BLaER1 (cell line): ENCODE measurements around the gene ARL4A.

Source experiments
- H3K27ac ChIP-seq: shearing (Covaris generic); formaldehyde crosslinking; 2 replicates; pipeline ENCODE4 v1.8.1; 2022
- H3K27me3 ChIP-seq: shearing (Covaris generic); formaldehyde crosslinking; 2 replicates; pipeline ENCODE4 v1.8.1; 2022
- H3K36me3 ChIP-seq: shearing (Covaris generic); formaldehyde crosslinking; 2 replicates; pipeline ENCODE4 v1.8.1; 2022
- H3K4me1 ChIP-seq: shearing (Covaris generic); formaldehyde crosslinking; 2 replicates; pipeline ENCODE4 v1.8.1; 2022
- H3K4me2 ChIP-seq: shearing (Covaris generic); formaldehyde crosslinking; 2 replicates; pipeline ENCODE4 v1.8.1; 2022
- H3K4me3 ChIP-seq: shearing (Covaris generic); formaldehyde crosslinking; 2 replicates; pipeline ENCODE4 v1.8.1; 2022
- H3K9ac ChIP-seq: shearing (Covaris generic); formaldehyde crosslinking; 2 replicates; pipeline ENCODE4 v1.8.1; 2022
- H3K9me3 ChIP-seq: shearing (Covaris generic); formaldehyde crosslinking; 2 replicates; pipeline ENCODE4 v1.8.1; 2022
- H4K20me1 ChIP-seq: shearing (Covaris generic); formaldehyde crosslinking; 2 replicates; pipeline ENCODE4 v1.8.1; 2022
- Cebpa-rat ChIP-seq: shearing (Covaris generic); IDR thresholded peaks from 2 replicates; pipeline ENCODE4 v1.8.1; 2022

Gene ARL4A

DNA sequence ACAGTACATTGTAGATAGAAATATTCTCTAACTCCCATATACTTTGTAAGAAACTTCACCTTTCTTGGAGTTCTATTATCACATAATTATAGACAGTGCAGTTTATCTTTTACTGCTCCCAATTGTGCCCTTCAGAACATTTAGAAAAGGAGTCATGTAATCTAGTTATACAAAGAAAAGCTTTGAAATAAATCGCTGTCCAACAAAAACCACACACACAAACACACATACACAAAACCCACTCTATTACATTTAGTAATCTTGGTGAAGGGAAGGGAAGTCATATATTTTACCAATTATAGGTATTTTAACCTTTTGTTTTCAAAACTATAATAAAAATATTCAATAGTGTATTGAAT is 26.9 kb downstream of the ARL4A start:
- Histone ChIP-seq H3K4me2 (no peak overlapping the region), H3K4me1 (no peaks in the 10 kb centered on the region)

DNA sequence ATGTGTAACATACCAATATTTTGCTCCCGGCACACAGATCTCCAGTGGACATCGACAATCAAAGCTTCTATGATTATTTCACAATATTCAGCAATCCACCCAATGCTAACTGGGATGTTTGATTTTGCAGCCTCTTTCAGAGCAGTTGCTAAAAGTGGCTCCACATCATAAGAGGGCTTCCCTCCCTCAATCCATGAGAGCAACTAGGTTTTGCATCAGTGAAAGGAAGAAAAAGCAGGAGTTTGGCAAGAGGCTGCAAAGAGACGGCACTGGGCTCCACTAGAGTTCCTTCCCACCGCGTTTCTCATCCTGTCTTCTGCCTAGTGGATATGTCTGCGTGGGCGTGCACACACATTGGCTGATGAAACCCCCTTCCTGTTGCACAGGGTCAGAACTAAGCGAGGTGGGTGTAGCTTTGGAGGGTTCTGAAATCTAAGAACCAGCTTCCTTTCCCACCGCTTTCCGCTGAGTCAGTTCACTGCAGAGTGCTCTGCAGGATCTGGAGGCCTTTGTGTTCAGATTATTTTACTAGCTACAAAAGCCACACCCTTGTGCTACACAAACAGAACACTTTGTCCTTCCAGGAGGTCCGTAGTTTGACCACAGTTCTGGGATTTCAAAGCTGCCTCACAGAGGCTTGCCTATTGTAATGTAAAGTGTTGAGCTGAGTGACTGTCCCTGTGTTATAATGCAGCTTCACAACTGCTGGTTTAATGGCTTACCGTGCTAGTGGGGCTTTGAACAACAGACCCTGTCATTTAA is 28.1 kb downstream of the ARL4A start:
- no peak overlapping the region for H3K4me3 ChIP-seq
- no peaks in the 10 kb centered on the region for H3K27me3 ChIP-seq
- H3K36me3 ChIP-seq = no peaks in the 10 kb centered on the region
- no peaks in the 10 kb centered on the region for H4K20me1 ChIP-seq
- no peaks in the 10 kb centered on the region for H3K9me3 ChIP-seq
- no peak for TF ChIP-seq Cebpa-rat
- no peak overlapping the region for H3K27ac ChIP-seq
- H3K9ac ChIP-seq = no peak overlapping the region
- H3K4me2 ChIP-seq = no peak overlapping the region
- H3K4me1 ChIP-seq = no peaks in the 10 kb centered on the region

More for the DNA sequence above, 26.9 kb downstream of the ARL4A start:
- no peak for TF ChIP-seq Cebpa-rat
- no peak overlapping the region for H3K27ac ChIP-seq
- H3K9me3 ChIP-seq = no peaks in the 10 kb centered on the region
- no peaks in the 10 kb centered on the region for H4K20me1 ChIP-seq
- no peaks in the 10 kb centered on the region for H3K27me3 ChIP-seq
- H3K36me3 ChIP-seq = no peaks in the 10 kb centered on the region
- H3K9ac ChIP-seq = no peak overlapping the region
- no peak overlapping the region for H3K4me3 ChIP-seq

DNA sequence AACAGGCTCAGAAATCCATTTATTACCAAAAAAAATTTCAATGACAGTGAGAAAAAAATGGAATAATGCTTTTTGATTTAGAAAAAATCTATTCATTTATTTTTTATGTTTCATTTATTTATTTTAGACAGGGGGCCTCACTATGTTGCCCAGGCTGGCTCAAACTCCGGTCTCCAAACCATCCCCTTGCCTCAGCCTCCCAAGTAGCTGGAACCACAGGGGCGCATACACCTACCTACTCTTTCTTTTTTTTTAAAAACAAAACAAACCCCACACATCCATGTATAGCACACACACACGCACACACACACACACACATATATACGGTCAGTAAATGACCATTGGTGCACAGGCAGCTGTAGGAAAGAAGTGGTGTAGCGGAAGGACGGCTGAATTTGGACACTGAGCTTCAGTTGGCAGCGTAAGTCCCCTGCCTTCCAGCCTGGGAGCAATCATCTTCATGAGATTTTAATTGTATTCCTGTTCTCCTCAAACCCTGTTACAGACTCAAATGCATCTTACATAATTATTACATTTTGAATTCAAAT is 28.8 kb downstream of the ARL4A start:
- Histone ChIP-seq H3K27me3 (no peaks in the 10 kb centered on the region), H3K4me3 (no peak overlapping the region), H3K9me3 (no peaks in the 10 kb centered on the region), H4K20me1 (no peaks in the 10 kb centered on the region), H3K4me1 (no peaks in the 10 kb centered on the region), H3K9ac (no peak overlapping the region), H3K4me2 (no peak overlapping the region), H3K36me3 (no peaks in the 10 kb centered on the region), H3K27ac (no peak overlapping the region)
- TF ChIP-seq Cebpa-rat = no peak

DNA sequence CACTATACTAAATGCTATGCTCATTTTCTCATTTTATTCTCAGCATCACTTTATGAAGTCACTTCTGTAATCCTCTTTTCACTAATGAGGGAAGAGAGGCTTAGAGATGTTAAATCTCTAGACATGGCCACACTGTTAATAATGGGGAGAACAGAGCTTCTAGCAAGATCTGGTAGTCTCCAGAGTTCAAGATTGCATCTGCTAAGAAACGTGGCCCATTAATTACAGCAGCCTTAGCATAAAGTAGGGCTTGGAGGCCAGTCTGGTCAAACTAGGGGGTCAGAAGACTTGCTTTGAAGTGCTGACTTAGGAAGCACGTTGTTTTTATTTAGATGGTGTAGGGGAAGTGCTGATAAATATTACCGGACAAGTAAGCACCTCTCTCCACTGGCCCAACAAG is 29.3 kb downstream of the ARL4A start:
- H3K9ac ChIP-seq = no peak overlapping the region
- no peak overlapping the region for H3K27ac ChIP-seq
- no peaks in the 10 kb centered on the region for H3K27me3 ChIP-seq
- no peaks in the 10 kb centered on the region for H3K9me3 ChIP-seq
- no peak overlapping the region for H3K4me2 ChIP-seq
- no peaks in the 10 kb centered on the region for H3K36me3 ChIP-seq
- H4K20me1 ChIP-seq = no peaks in the 10 kb centered on the region
- no peak overlapping the region for H3K4me3 ChIP-seq
- TF ChIP-seq Cebpa-rat = no peak
- no peaks in the 10 kb centered on the region for H3K4me1 ChIP-seq

DNA sequence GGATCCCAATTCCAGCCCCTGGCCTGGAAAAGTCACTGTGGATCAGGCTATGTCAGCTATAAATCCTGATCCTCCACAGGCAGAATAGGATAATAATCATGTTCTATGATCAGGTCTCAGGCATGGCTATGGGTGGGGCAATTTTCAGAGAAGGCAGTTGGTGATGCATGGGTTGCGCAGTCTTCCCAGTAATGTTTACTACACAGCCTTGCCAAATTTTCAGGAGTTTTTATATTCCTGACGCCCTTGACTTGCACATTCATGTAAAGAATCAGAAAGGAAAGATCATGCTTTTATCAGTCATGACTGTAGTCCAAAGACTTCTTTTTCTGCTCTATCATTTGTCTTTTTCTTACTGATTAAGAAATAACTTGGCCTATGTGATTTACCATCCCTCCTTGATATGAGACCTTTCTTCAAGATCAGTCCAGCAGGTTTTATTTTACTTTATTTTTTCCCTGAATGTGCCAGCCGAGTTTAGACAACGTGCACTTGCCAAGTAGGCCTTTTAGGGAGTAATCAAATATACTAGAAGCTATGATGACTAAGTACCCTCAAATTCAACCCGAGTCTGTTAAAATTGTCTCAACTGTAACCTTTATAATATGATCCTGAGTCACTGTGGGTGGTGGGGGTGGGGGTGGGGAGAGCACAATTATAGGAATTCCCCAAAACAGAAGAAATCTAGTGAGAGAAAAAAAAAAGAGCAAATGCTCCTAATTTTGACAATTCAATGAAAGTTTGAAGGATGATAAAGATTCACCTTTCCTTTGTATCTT is 31.9 kb downstream of the ARL4A start:
- Histone ChIP-seq H3K27ac (no peak overlapping the region), H3K27me3 (no peaks in the 10 kb centered on the region), H3K9ac (no peak overlapping the region), H3K4me2 (no peak overlapping the region), H3K9me3 (no peaks in the 10 kb centered on the region), H4K20me1 (no peaks in the 10 kb centered on the region), H3K36me3 (no peaks in the 10 kb centered on the region), H3K4me3 (no peak overlapping the region), H3K4me1 (no peaks in the 10 kb centered on the region)
- TF ChIP-seq Cebpa-rat = no peak

DNA sequence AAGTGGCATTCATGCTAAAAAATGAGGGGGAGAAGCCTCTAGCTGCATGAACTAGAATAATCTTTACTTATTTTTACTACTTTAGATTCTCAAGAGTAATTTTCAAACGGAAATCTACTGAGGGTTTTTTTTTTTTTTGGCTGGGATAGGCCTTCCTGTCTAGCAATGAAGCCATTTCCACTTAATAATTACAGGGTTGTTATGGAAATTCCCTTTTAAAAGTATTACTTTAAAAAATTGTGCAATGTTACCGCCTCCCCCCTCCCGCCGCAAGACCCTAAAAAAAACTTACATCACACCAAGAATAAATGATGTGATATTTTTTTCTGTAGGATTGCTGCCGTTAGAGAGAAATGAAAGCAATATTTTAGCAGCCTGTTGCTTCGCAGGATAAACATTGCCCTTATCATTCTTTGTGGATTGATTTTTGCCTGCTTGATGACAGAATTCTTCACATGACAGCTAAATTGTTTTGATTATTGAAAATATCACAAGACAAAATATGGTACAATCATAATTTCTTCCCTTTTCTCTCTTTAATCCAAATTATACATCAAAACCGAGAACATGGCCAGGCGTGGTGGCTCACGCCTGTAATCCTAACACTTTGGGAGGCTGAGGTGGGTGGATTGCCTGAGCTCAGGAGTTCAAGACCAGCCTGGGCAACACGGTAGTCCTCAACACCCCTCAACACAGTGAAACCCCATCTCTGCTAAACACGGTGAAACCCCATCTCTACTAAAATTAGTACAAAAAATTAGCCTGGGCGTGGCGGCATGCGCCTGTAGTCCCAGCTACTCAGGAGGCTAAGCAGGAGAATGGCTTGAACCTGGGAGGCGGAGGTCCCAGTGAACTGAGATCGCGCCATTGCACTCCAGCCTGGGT is 32.8 kb downstream of the ARL4A start:
- Histone ChIP-seq H3K9me3 (no peaks in the 10 kb centered on the region), H3K9ac (no peak overlapping the region), H3K4me3 (no peak overlapping the region), H3K27me3 (no peaks in the 10 kb centered on the region), H3K4me2 (no peak overlapping the region), H3K27ac (no peak overlapping the region), H4K20me1 (no peaks in the 10 kb centered on the region), H3K36me3 (no peaks in the 10 kb centered on the region), H3K4me1 (no peaks in the 10 kb centered on the region)
- no peak for TF ChIP-seq Cebpa-rat

DNA sequence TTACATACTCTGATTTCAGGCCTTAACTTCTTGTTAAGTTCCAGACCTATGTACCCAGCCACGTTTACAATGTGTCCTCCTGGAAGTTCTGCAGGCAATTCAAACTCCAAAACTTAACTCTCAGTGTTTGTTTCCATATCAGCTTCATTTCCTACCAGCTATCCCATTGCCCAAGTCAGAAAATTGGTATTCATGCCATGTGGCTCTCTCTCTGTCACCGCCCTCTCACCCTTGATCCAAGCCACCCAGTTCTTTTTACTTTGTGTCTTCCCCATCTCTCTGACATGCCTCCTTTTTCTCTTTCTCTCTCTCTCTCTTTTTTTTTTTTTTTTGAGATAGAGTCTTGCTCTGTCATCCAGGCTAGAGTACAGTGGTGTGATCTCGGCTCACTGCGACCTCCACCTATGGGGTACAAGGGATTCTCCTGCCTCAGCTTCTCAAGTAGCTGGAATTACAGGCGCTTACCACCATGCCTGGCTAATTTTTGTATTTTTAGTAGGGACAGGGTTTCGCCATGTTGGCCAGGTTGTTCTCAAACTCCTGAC is 33.9 kb downstream of the ARL4A start:
- no peak overlapping the region for H3K4me3 ChIP-seq
- no peaks in the 10 kb centered on the region for H3K36me3 ChIP-seq
- no peaks in the 10 kb centered on the region for H3K4me1 ChIP-seq
- H3K9ac ChIP-seq = no peak overlapping the region
- no peaks in the 10 kb centered on the region for H3K27me3 ChIP-seq
- H4K20me1 ChIP-seq = no peaks in the 10 kb centered on the region
- no peak overlapping the region for H3K4me2 ChIP-seq
- H3K9me3 ChIP-seq = no peaks in the 10 kb centered on the region
- H3K27ac ChIP-seq = no peak overlapping the region
- no peak for TF ChIP-seq Cebpa-rat

DNA sequence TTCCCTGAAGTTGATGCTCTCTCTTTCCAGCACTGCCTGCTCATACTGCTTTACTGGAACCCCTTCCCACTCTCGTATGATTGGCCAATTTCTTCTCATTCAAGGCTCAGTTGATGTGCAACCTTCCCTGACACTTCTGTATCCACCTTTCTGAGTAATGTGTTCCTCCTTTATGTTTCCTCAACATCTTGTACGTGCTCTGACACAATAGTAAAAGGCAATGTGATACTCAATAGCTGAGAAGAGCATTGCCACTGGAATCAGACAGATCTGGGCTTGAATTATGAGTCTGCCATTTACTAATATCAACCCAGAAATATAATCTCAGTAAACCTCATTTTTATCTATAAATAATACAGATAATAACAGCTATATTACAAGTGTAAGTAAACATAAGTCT is 34.7 kb downstream of the ARL4A start:
- no peaks in the 10 kb centered on the region for H3K27me3 ChIP-seq
- no peak overlapping the region for H3K27ac ChIP-seq
- H3K9ac ChIP-seq = no peak overlapping the region
- no peaks in the 10 kb centered on the region for H3K9me3 ChIP-seq
- no peak overlapping the region for H3K4me3 ChIP-seq
- no peaks in the 10 kb centered on the region for H3K4me1 ChIP-seq
- H3K36me3 ChIP-seq = no peaks in the 10 kb centered on the region
- no peak for TF ChIP-seq Cebpa-rat
- no peaks in the 10 kb centered on the region for H4K20me1 ChIP-seq
- no peak overlapping the region for H3K4me2 ChIP-seq
